GM21423 (cell line): Measurements from ENCODE around the gene ERGIC3.
"Not testable (repeated sequence)": the region's sequence is repeated elsewhere in the genome, so short reads cannot be mapped to it uniquely, and the experiment has no call there.

Experiments
- ATAC-seq: cut with Tn5 transposase; IDR thresholded peaks from one replicate; pipeline ENCODE4 v1.9.1; 2021; ENCODE audit warnings: mild to moderate bottlenecking, moderate library complexity; ENCODE audit not compliant: unreplicated experiment

ERGIC3 gene

DNA sequence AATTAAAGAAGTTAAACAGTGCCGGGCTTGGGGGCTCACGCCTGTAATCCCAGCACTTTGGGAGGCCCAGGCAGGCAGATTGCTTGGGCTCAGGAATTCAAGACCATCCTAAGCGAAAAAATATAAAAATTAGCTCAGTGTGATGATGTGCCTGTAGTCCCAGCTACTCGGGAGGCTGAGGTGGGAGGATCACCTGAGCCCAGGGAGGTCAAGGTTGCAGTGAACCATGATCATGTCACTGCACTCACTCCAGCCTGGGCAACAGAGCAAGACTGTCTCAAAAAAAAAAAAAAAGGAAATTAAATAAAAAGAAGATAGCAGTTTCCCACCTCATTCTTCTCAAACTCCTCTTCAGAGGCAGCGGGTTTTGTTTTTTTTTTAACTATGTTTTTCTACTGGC lies 24.1 kb upstream of the ERGIC3 start:
- ATAC-seq: not testable (repeated sequence)

DNA sequence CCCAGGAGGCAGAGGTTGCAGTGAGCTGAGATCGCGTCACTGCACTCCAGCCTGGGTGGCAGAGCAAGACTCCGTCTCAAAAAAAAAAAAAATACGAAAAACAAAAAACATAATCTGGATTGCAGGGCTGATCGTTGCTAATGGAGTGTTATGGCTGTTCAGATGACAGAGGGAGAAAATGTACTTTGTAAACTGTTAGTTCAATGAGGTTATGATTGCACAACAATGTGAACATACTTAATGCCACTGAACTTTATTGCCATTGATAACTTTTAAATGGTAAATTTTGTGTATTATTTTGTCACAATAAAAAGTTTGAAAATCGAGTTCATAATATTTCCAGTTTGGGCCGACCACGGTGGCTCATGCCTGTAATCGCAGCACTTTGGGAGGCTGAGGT lies 22.9 kb upstream of the ERGIC3 start:
- ATAC-seq: no peak

- no peak for ATAC-seq
These were observed 18.5 kb upstream of the ERGIC3 start for GRCh38 chr20:35523298-35523888.

DNA sequence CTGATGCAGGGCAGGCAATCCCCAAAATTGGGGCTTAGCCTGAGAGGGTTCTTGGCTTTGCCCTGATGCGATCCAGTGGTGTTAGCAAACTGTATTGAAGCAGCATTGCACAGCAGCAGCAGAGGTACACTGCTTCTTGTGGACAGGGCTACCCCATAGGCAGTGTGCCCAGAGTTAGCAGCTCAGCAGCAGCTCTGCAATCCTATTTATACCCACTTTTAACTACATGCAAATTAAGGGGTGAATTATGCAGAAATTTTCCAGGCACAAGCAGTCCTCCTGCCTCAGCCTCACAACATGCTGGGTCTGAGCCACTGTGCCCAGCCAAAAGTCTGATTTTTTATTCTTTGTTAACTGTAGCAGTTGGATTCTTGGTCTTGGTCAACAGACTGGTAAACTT lies 16.2 kb upstream of the ERGIC3 start:
- ATAC-seq: no peak

- ATAC-seq: no peak
These were observed 14.6 kb upstream of the ERGIC3 start for GRCh38 chr20:35527122-35527769.

DNA sequence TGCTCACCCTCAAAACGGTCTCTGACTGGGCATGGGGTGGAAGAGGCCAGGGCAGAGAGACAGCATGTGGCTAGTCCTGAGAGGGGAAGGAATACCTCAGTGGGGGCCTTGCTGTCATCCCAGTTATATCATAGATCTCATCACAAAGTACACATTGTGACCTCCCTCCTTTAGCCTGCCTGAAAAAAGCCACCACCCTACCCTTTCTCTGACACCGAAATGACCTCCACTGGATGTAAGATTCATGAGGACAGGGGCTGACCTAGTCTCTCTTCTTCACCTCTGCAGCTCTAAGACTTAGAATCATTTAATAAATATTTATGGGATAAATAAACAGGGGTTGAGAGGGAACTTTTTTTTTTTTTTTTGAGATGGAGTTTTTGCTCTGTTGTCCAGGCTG lies 12.3 kb upstream of the ERGIC3 start, which contains the start of gene C20orf173:
Gene C20orf173 (minus strand): TSS at position 101 of the 400 bp plus-strand sequence. CDS start 279 bp downstream, outside the sequence.
- ATAC-seq: no peak

GRCh38 chr20:35539756-35540212 lies 2.1 kb upstream of the ERGIC3 start:
- ATAC-seq: no peak

- no peak for ATAC-seq
These were observed 628 bp upstream of the ERGIC3 start for GRCh38 chr20:35541118-35541782.

GRCh38 chr20:35542990-35543389 lies 1.1 kb downstream of the ERGIC3 start:
- ATAC-seq: no peak

GRCh38 chr20:35544436-35544835 lies 2.6 kb downstream of the ERGIC3 start:
- ATAC-seq: no peak

- ATAC-seq: not testable (repeated sequence)
These were observed 3.1 kb downstream of the ERGIC3 start for GRCh38 chr20:35544941-35545340.

- ATAC-seq: no peak
These were observed 4.2 kb downstream of the ERGIC3 start for GRCh38 chr20:35546127-35546526.

GRCh38 chr20:35547329-35547728 lies 5.5 kb downstream of the ERGIC3 start:
- ATAC-seq: no peak

DNA sequence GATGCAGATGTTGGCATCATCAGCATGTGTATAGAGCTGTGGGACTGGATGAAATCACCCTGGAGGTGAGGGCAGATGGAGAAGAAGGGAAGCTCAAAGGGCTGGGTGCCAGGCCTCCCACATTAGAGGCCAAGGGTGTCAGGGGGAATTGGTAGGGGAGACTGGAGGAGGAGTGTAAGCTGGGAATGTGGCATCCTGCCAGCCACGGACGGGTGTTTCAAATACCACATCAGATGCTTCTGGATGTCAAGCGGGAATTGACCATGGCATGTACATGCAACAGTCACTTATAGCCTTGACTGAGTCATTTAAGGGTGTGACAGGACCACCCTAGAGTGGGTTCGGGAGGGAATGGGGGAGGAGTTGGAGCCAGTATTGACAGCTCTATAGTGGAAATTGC lies 9.6 kb downstream of the ERGIC3 start:
- no peak for ATAC-seq

DNA sequence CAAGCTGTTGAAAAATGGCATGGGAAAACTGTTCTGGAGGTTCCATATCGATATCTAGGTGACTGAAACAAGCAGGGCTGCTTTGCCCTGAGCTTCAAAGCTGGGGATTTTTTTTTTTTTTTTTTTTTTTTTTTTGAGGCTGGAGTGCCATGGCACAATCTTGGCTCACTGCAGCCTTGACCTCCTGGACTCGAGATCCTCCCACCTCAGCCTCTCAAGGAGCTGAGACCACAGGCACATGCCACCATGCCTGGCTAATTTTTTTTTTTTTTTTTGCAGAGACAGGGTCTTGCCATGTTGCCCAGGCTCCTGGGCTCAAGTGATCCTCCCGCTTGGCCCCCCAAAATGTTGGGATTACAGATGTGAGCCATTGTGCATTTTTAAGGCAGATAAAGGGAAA lies 11.0 kb downstream of the ERGIC3 start:
- ATAC-seq: no peak

- ATAC-seq: not testable (repeated sequence)
These were observed 13.6 kb downstream of the ERGIC3 start for GRCh38 chr20:35555461-35555860.

DNA sequence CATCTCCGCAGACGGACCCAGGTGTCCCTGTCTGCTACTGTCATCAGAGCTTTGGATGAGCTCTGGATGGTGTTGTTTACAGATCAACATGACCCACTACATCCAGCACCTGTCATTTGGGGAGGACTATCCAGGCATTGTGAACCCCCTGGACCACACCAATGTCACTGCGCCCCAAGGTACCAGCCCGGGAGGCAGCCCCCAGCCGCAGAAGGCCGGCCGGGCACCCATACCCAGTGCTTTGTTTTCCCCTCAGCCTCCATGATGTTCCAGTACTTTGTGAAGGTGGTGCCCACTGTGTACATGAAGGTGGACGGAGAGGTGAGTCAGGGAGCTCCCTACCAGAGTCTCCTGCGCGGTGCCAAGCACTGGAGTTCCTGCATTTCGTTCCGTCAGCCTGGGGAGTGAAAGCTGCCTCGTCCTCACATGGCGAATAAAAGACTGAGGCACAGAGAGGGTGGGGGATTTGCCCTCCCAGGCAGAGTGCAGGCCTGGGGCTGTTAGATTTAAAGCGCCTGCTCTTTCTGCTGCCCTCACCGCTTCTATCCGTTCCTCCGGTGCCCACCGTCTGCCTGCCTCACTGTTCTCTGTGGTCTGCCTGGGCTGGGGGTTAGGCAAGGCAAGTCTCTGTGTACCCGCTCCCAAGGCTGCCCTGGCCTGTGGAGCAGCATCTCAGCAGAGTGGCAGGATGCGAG lies 14.2 kb downstream of the ERGIC3 start:
- ATAC-seq: no peak

DNA sequence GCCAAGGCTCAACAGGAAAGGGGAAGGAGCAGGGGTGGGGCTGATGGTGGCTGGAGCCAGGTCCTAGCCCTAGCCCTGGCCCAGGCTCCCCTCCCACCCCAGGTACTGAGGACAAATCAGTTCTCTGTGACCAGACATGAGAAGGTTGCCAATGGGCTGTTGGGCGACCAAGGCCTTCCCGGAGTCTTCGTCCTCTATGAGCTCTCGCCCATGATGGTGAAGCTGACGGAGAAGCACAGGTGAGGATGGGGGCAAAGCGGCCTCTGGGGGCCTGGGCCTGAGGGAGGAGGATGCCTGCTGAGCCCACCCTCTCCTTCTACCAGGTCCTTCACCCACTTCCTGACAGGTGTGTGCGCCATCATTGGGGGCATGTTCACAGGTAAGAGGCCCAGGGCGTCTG lies 15.0 kb downstream of the ERGIC3 start:
- no peak for ATAC-seq

GRCh38 chr20:35558451-35558850 lies 16.6 kb downstream of the ERGIC3 start:
- ATAC-seq: no peak

GRCh38 chr20:35559042-35559693 lies 17.3 kb downstream of the ERGIC3 start:
- ATAC-seq: no peak

- no peak for ATAC-seq
These were observed 18.2 kb downstream of the ERGIC3 start for GRCh38 chr20:35560105-35560511.
